Measurements from ENCODE around the gene OVAAL.

The OVAAL gene

DNA sequence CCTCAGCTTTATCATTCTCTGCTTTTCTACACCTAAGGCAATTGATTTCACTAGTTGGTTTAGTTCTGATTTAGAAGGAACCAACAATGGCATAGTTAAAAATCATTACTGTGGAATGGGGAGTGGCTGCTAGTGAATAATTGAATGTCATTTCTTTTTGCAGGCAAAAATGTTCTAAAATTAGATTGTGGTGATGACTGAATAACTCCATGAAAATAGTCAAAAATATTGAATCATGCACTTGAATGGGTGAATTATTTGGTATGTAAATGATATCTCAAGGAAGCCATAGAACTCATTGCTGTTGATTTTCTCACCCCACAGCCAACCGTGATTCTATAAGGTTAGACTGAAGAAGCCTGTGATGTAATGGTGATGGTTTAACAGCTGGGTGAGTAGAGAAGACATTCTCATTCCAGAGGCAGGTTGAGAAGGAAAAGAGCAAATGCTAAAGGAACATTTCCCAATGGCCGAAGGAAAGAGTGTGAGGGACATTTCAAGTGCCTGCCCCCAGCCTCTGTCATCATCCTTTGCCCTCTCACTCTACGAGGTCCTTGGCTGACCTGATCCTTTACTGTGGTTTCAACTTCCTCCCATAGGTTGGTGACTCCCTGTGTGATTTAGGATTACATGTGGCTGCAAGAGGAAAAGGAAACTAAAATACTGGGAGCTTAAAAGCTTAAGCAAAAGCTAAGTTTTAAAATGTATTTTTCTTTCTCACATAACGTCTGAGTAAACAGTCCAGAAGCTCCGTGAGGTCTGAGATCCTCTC, 12.5 kb downstream of the OVAAL start:
- no peak for DNase-seq (ENCODE audit: low read depth, low spot score)

DNA sequence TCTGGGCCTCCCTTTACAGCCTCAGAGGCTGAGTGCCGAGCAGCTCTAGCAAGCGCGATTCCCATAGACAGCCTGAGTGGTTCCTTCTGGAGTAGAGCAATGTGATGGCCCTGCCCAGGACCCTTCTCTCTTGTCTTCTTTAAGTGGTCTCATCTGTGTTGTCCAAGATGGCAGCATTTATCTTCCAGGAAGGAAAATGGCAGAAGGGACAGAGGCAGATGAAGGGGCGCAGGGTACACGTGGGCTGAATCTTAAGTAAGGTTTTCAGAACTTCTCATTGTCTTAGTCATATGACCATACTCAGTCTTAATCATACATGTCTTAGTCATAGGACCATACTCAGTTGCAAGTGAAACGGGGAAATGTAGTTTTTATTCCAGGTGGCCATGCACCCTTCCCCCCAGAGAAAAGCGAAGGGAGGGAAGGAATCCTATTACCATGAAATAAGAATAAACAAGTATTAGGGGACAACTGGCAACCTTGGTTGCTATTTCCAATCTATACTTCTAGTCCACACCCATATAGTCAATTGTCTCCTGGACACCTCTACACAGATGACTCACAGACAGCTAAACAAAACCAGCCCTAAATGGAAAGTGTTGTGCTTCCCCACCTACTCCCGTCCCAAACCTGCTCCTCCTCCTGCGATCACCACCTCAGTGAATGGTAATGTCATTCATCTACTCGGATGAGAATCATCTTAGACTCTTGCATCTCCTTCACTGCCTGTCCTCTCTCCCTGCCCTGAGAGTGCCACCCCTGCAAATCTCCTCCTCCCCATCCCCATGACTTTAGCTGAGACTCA, 13.3 kb downstream of the OVAAL start:
- no peak for DNase-seq (ENCODE audit: low read depth, low spot score)

DNA sequence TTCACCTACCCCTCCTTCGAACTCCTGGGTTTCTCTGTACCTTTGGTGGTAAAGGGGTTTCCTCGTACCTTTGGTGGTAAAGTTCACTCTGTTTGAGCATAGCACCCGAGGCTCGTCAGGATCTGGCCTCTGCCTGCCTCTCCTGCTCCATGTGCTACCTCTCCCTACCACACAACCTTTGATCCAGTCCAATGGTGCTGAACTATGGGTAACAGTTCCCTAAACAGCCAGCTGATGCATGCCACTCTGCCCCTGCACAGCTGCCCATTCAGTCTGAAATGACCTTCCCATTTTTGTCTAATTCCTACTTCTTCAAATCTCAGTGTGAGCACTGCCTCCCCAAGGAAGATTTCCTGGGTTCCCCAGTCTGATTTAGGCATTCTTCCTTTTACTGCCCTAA, 14.0 kb downstream of the OVAAL start:
- no peak for DNase-seq (ENCODE audit: low read depth, low spot score)

DNA sequence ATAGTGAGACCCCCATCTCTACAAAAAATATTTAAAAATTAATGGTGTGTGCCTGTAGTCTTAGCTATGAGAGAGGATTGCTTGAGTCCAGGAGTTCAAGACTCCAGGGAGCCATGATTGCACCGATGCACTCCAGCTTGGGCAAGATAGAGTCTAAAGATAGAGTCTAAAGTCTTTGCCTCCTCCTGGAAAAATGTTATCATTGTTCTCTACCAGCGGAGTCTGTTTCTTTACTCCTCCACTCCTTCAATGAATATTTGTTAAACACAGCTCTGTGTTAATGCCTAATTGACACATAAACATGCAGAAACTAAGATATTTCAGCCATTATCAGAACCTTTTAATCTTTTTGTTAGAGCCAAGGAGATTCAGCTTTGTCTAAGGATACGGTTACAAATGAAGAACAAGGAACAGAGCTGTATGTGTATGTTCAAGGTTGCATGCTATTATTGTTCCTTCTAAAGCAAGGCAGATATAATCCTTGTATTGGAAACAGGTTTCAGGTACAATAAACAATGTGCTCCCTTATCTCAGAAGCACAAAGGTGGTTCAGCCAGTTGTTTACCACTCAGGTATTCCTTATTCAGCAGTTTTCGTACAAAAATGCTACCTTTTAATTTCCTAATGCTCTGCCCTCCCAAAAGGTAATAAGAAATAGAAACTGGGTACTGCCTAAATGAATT, 15.4 kb downstream of the OVAAL start:
- DNase-seq (ENCODE audit: low read depth, low spot score), result no peak

DNA sequence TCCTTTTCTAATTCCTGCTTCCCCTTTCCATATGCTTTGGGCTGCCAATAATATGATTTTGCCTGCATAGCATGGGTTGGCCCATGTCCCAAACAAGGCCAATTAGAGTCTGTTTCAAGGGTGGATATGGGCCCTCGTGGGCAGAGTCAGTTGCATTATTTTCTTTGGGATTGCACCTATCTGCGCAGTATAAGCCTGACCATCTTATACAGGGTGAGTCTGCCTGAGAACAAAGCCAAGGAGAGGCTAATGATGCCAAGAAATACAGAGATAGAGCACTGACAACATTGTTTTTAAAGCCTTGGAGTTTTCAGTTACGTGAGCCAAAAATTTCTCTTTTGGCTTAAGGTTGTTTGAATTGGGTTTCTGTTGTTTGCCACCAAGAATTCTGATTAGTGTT, 18.6 kb downstream of the OVAAL start:
- DNase-seq (ENCODE audit: low read depth, low spot score), result no peak

DNA sequence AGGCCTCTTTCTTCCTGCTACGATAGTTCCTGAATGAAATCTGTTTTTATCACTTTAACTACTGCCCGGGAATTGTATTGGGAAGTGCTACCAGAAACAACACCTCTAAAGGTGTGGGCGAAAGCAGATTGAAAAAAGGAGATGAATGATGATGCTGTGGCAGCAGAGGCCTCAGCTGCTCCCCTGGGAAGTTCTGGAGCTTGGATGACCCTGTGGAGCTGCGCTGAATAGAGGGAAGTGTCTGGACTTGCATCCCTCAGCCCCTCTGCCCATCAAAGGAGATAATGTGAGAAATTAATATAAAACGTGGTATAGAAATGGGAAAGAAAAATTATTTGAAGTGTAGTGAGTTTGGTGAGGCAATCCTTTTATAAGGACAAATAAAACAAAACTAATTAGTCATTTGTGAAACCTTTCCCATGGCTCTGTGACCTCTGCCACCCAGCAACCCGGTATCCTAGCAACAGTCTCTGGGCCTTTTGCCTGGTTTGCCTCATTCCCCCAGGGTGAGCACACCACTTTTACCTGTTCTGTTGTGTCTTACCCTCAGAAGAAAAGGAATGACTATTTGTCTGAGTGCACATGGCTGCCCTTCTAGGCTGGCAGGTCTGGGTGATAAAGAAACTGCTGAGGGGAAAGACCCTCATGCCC, 21.3 kb downstream of the OVAAL start:
- DNase-seq (ENCODE audit: low read depth, low spot score), result peak; percentile 56

DNA sequence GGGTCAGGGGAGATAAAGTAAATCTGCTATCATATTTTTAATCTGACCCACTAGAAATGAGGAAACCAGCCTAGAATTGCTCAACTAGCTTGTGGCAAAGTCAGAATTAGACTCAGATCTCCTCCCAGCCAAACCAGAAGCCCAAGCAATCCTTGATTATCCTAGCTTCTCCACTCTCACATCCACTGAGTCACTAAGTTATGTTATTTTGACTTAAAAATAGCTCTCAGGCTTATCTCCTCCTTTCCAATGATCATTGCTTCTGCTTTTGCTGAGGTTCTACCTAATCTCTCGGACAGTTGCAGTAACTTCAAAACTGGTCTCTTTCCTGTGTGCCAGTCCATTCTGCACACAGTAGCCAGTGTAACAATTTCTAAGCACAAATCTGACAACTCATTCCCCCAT, 22.9 kb downstream of the OVAAL start:
- DNase-seq (ENCODE audit: low read depth, low spot score), result no peak

DNA sequence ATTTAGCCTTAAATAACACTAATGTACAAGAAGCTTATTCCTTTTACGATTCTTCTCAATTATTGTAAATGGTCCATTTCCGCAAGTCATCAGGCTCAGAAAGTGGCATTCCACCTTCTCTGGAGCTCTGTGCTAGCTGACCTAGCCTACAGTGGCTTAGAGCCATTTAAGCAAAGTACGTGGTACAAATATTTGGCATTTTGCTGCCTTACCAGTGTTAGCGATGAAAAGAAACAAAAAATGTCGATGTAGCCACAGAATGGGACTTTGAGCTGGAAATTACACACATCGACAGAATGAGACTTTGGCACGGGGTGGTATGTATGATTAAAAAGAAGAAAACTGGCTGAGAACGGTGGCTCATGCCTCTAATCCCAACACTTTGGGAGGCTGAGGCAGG, 26.1 kb downstream of the OVAAL start:
- no peak for DNase-seq (ENCODE audit: low read depth, low spot score)

DNA sequence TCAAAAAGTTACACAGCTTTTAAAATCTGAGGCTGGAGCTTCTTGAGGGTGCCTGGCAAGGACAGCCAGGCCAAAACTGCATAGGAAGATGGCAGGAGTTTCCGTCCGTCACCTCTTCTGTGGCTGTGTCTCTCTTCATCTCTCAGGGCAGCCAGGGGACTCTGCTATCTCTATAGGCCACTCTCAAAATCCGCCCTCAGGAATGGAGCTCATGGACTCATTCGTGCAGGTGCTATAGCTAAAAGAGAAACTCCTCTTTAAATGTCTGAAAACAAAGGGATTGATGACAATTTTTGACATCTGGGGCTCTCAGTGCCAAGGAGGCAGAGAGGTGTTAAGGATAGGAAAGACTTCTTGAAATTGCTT, 27.2 kb downstream of the OVAAL start:
- DNase-seq (ENCODE audit: low read depth, low spot score), result no peak

DNA sequence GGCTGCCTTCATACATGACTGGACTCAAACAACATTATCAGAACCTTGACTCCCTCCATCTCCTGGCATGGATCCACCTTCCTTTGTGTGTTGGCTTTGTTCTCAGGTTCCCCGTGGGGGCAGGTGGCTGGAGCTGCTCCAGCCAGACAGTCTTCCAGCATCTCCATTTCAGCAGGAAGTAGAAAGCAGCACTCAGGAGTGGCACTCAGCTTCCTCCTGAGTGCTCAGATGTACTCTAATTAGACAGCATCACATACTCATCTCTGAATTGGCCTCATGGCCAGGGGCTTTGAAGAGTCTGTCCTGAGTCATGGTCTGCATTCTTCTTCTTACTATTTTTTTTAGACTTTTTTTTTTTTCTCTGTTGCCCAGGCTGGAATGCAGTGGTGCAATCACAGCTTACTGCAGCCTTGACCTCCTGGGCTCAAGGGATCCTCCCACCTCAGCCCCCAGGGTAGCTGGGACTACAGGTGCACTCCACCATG, 27.9 kb downstream of the OVAAL start:
- DNase-seq (ENCODE audit: low read depth, low spot score), result peak; percentile 30

DNA sequence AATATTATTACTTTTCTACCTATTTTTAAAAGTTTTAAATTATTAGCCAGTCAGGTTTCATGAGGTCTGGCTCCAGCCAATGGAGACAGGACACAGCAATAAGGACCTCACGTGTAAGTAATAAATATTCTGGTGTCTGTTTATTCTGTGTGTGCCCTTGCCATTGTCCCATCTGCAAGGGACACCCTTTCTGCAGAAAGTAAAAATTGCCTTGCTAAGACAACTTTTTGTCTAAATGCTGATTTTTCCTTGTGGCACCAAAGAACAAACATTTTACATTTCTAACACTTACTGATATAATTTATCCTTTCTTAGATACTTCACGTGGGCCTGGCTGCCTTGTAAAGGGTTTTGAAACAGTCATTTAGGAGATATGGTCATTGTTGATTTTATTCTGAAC, 29.4 kb downstream of the OVAAL start:
- DNase-seq (ENCODE audit: low read depth, low spot score), result no peak

DNA sequence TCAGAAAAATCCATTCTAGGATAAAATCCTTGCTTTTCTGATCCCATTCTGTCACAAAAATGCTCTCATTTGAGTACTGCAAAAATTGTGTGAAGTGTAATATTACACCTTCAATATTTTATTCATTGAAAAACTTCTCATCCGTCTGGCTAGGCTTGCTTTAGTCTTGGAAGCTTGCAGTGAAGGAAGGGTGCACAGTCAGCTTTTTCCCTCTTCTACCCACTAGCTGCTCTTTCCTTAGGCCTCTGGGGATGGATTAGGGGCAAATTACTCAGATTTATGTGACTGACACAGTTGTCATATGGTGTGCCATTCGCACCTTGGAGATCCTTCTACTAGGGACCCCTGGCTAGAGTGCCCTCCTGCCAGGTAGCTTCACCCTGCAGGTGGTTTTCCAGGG, 32.1 kb downstream of the OVAAL start:
- DNase-seq (ENCODE audit: low read depth, low spot score), result no peak

DNA sequence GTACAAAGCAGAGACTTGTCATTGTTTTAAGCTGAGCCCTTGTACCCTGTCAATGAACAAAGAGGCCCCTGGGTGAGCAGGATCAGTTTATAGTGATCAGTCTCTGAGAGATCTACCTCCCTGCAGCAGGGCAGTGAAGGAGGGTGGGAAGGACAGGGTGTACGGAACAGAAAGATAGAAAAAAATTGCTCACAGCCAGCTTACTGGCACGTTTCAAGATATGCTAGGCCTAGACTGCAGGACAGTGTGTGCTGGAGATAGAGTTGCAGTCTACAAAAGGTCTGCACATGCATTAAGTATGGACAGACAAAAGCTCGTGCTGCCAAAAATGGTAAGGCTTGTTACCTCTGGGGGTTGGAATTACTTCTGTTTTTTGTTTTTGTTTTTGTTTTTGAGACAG, 34.6 kb downstream of the OVAAL start:
- DNase-seq (ENCODE audit: low read depth, low spot score), result no peak

DNA sequence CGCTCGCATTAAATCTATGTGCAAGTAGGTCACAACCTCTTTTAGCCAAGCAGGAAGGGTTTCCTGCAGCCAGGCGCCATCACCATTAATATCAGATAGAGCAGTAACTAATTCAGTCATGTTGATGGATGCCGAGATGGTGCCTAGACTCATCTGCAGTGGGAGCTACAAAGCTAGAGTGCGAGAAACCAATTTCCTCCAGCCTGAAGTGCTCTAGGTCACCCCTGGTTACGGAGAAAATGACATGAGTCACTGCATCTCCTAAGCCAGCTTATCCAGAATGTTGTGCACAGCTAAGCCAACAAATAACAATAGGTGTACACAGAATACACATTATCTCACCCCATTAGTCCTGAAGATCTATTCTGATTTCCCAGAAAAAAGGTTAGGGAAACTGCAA, 36.0 kb downstream of the OVAAL start:
- no peak for DNase-seq (ENCODE audit: low read depth, low spot score)

DNA sequence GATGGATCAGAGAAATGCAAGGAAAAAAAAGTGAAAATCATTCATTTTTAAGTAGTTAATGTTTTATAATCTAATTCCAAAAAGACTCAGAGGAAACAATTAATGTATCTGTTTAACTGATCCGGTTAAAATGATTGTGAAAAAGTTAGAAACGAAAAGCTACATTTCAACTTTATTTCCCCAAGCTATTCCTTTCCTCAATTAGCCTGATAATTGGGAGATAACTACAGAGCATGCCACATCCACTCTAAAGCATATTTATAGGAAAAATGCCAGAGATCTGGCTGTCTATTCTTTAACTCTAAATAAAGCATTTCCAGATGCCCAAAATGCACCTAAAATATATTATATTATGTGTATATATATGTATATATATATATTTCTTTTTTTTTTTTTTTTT, 37.2 kb downstream of the OVAAL start:
- DNase-seq (ENCODE audit: low read depth, low spot score), result no peak

DNA sequence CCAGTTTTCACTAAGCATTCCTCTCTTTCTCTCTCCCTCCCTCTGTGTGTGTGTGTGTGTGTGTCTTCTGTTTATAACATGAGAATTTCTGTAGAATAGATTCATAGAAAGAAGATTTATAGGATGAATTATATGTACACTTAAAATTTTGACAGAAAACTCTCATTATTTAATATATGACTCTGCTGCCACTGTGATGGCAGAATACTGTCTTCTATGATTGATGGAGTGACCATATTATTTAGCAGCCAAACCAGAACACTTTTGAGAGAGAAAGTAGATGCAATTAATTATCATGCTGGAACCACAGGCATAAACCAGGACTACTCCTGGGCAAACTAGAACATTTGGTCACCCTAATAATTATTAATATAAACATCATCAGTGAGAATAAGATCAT, 38.8 kb downstream of the OVAAL start:
- DNase-seq (ENCODE audit: low read depth, low spot score), result no peak

DNA sequence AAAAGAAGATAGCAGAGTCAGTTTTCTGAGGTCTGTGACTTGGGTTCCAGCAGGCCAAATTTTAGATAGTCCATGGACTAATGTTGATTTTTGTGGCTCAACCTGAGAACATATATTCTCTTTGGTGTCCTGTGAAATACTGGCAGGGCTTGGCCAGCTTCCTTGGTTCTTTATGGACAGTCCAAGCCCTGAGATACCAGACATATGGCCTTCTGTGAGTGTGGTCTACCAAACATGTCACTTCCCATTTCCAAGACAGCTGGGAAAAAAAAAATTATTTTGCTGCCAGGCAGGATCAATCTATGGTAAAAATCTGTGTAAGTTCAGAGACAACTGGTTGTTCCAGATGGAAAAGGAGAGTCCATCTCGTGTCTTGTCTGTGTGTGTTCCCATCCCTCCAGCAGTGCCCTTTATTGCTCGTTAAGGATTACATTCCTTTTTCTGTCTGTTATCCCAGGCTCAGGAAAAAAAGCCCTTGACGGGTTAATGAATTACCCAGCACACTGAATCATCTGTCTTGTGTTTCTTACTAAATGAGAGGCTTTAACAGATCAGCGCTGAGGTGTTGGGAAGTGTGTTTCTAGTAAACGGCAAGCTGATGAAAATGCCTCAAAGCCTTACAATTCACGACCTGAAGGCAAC, 39.7 kb downstream of the OVAAL start:
- peak; percentile 43 for DNase-seq (ENCODE audit: low read depth, low spot score)

DNA sequence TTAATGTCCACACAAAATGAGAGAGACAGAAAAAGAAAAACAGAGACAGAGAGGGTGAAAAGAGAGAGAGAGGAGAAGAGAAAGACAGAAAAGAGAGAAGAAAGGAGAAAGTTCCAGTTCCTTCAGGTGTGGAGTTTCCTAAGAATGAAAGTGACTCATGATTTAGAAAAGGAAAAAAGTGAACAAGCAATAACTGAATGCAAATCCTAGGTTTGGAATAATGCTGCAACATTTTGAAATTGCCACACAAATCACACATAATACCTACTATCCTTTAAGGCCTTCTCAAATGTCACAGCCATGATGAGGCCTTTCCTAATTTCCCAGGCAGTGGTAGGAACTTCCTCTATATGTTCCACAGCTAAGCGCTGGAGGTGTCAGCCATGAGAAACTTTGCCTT, 41.6 kb downstream of the OVAAL start:
- no peak for DNase-seq (ENCODE audit: low read depth, low spot score)

DNA sequence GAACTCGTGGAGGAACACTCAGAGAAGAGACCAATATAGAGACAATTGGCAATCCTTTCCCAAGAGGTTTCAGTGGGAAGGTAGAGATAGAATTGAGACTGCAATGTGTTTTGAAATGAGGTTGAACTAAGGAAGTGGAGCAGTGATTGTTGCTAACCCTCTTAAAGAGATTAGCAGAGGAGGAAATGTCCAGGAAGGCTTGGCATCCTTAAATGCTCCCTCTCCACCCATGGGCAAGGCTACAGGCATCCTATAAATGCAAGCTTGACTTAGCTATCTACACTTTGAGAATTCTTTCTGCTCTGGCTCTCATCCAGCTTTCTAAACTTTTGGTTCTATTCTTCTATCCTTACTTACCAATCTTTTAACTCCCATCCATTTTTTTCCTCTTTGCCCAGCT, 42.7 kb downstream of the OVAAL start:
- DNase-seq (ENCODE audit: low read depth, low spot score), result no peak

DNA sequence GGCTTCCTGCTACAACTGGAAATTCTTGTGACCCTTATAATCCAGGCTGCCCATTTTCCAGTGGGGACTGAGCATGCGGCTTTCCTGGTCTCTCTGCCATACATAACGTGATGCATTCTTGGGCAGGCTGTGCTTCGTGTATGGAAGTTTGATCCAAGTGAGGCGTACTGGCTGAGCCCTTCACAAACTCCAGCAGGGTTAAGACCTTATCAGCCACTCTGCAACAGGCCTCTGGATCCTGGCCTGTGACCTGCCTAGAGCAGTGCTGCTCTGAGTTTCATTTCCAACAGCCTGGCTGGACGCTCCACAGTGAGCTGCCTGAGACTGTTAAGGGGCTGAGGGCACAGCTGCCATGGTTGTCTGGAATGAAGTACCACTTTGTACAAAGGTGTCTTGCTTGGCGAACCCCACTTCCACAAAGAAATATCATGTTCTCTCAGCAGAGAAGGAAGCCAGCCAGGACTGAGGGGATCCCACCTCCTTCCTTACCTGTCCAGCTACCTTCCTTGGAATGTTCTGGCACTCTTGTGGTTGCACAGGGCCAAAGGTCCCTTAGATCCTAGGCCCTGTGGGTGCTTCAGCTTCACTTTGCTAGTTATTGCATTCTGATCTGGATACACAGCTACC, 44.6 kb downstream of the OVAAL start:
- no peak for DNase-seq (ENCODE audit: low read depth, low spot score)

DNA sequence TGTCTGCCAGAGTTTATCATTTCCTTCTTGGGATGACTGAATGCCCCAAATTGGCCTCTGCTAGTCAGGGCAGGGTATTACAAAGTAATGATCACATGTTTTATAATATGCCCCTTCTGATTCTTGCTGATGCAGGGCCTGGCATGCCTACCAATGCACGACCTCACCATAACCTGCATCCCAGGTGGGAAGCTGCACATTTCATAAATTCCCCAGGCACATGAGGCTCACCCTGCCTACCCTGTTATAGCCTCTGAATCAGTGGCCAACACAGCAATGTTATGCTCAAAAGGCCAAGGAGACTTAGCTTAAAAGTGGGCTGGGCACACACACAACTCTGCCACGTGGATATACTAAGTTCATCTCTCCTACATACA, 45.1 kb downstream of the OVAAL start:
- no peak for DNase-seq (ENCODE audit: low read depth, low spot score)
